Neuron (in vitro differentiated cells): ENCODE data around the gene KIF26B.
"Not testable (repeated sequence)": the region's sequence is repeated elsewhere in the genome, so short reads cannot be mapped to it uniquely, and the experiment has no call there.

Experiments
- H2AFZ ChIP-seq: one replicate; pipeline ENCODE4 v1.6.1; 2013; ENCODE audit warnings: low read depth, mild to moderate bottlenecking, inconsistent platforms, low read length, moderate library complexity
- H3K27me3 ChIP-seq: one replicate; pipeline ENCODE4 v1.6.1; 2013; ENCODE audit warnings: low read length; ENCODE audit not compliant: insufficient read depth
- H3K36me3 ChIP-seq: one replicate; pipeline ENCODE4 v1.6.1; 2013; ENCODE audit warnings: low read length; ENCODE audit not compliant: insufficient read depth
- H3K4me1 ChIP-seq: one replicate; pipeline ENCODE4 v1.6.1; 2013; ENCODE audit warnings: low read length; ENCODE audit not compliant: insufficient read depth
- H3K4me3 ChIP-seq: 2 replicates; pipeline ENCODE4 v1.5.1; 2013; ENCODE audit warnings: mild to moderate bottlenecking, low read length, moderate library complexity
- H3K9me3 ChIP-seq: one replicate; pipeline ENCODE4 v1.6.1; 2013; ENCODE audit warnings: low read length

The KIF26B gene

GRCh38 chr1:245693941-245694752 lies 539.4 kb downstream of the KIF26B start:
- no peaks in the 10 kb centered on the region for H3K27me3 ChIP-seq
- no peaks in the 10 kb centered on the region for H3K4me1 ChIP-seq
- H2AFZ ChIP-seq: no peak overlapping the region
- no peaks in the 10 kb centered on the region for H3K36me3 ChIP-seq
- no peaks in the 10 kb centered on the region for H3K9me3 ChIP-seq
- H3K4me3 ChIP-seq: no peak overlapping the region

- Histone ChIP-seq H3K4me1 (no peaks in the 10 kb centered on the region), H3K4me3 (no peak overlapping the region), H3K9me3 (no peaks in the 10 kb centered on the region), H2AFZ (no peak overlapping the region), H3K36me3 (no peaks in the 10 kb centered on the region), H3K27me3 (no peaks in the 10 kb centered on the region)
Measured at GRCh38 chr1:245694753-245695195, 540.0 kb downstream of the KIF26B start.

- Histone ChIP-seq H3K4me1 (no peaks in the 10 kb centered on the region), H2AFZ (no peak overlapping the region), H3K4me3 (no peak overlapping the region), H3K36me3 (no peaks in the 10 kb centered on the region), H3K9me3 (no peaks in the 10 kb centered on the region), H3K27me3 (no peaks in the 10 kb centered on the region)
Measured at GRCh38 chr1:245695211-245695610, 540.4 kb downstream of the KIF26B start.

- not testable (repeated sequence) for H3K36me3 ChIP-seq, H2AFZ ChIP-seq, H3K4me3 ChIP-seq, H3K27me3 ChIP-seq, H3K9me3 ChIP-seq, H3K4me1 ChIP-seq
Measured at GRCh38 chr1:245695701-245696100, 540.9 kb downstream of the KIF26B start.

GRCh38 chr1:245698116-245698515 lies 543.3 kb downstream of the KIF26B start:
- peaks cover 4% of the 10 kb centered on the region for H3K9me3 ChIP-seq
- H3K4me3 ChIP-seq: no peak overlapping the region
- H3K36me3 ChIP-seq: no peaks in the 10 kb centered on the region
- H3K4me1 ChIP-seq: no peaks in the 10 kb centered on the region
- no peak overlapping the region for H2AFZ ChIP-seq
- no peaks in the 10 kb centered on the region for H3K27me3 ChIP-seq

- Histone ChIP-seq H3K4me3 (no peak overlapping the region), H3K4me1 (no peaks in the 10 kb centered on the region), H3K9me3 (peaks cover 6% of the 10 kb centered on the region), H2AFZ (no peak overlapping the region), H3K27me3 (no peaks in the 10 kb centered on the region), H3K36me3 (no peaks in the 10 kb centered on the region)
Measured at GRCh38 chr1:245698860-245699259, 544.1 kb downstream of the KIF26B start.

- Histone ChIP-seq H3K4me1 (no peaks in the 10 kb centered on the region), H3K36me3 (no peaks in the 10 kb centered on the region), H2AFZ (no peak overlapping the region), H3K27me3 (no peaks in the 10 kb centered on the region), H3K9me3 (peaks cover 6% of the 10 kb centered on the region), H3K4me3 (no peak overlapping the region)
Measured at GRCh38 chr1:245700631-245701030, 545.8 kb downstream of the KIF26B start.

- no peaks in the 10 kb centered on the region for H3K27me3 ChIP-seq
- no peaks in the 10 kb centered on the region for H3K36me3 ChIP-seq
- H2AFZ ChIP-seq: no peak overlapping the region
Measured at GRCh38 chr1:245701631-245702030, 546.8 kb downstream of the KIF26B start.

GRCh38 chr1:245702346-245702745 lies 547.6 kb downstream of the KIF26B start:
- Histone ChIP-seq H3K27me3 (no peaks in the 10 kb centered on the region), H3K36me3 (no peaks in the 10 kb centered on the region), H3K4me1 (no peaks in the 10 kb centered on the region), H2AFZ (no peak overlapping the region), H3K4me3 (no peak overlapping the region), H3K9me3 (peaks cover 6% of the 10 kb centered on the region)

More at GRCh38 chr1:245701631-245702030, 546.8 kb downstream of the KIF26B start:
- H3K4me3 ChIP-seq: no peak overlapping the region
- H3K4me1 ChIP-seq: no peaks in the 10 kb centered on the region
- H3K9me3 ChIP-seq: peaks cover 6% of the 10 kb centered on the region

GRCh38 chr1:245704341-245704740 lies 549.6 kb downstream of the KIF26B start:
- Histone ChIP-seq H3K4me1 (no peaks in the 10 kb centered on the region), H3K9me3 (peaks cover 6% of the 10 kb centered on the region), H3K36me3 (no peaks in the 10 kb centered on the region), H3K4me3 (no peak overlapping the region), H2AFZ (no peak overlapping the region), H3K27me3 (no peaks in the 10 kb centered on the region)

- Histone ChIP-seq H3K9me3 (peaks cover 6% of the 10 kb centered on the region), H3K27me3 (no peaks in the 10 kb centered on the region), H3K4me1 (no peaks in the 10 kb centered on the region), H3K4me3 (no peak overlapping the region), H3K36me3 (no peaks in the 10 kb centered on the region), H2AFZ (no peak overlapping the region)
Measured at GRCh38 chr1:245704765-245705164, 550.0 kb downstream of the KIF26B start.

GRCh38 chr1:245707941-245708340 lies 553.2 kb downstream of the KIF26B start:
- Histone ChIP-seq H3K27me3 (no peaks in the 10 kb centered on the region), H3K9me3 (peaks cover 3% of the 10 kb centered on the region), H3K36me3 (no peaks in the 10 kb centered on the region), H2AFZ (no peak overlapping the region), H3K4me3 (no peak overlapping the region), H3K4me1 (no peaks in the 10 kb centered on the region)

GRCh38 chr1:245710961-245711903 lies 556.4 kb downstream of the KIF26B start:
- no peak overlapping the region for H3K4me3 ChIP-seq
- no peaks in the 10 kb centered on the region for H3K36me3 ChIP-seq
- H3K9me3 ChIP-seq: no peaks in the 10 kb centered on the region
- H2AFZ ChIP-seq: no peak overlapping the region
- no peaks in the 10 kb centered on the region for H3K27me3 ChIP-seq
- H3K4me1 ChIP-seq: no peaks in the 10 kb centered on the region
